Activated B cell treated with CpG ODN at 0.5 μM for 24 hours (primary cell): ENCODE measurements around the gene UBE3A. TPM values are rescaled to one million over a fixed set of nuclear protein-coding genes. Genes with fewer than 3 reads are reported as not detected.

Experiments used
- ATAC-seq: fragments of 200-7000 bp; cut with Tn5 transposase; one replicate; pipeline ENCODE4 v1.10.0; 2021; ENCODE audit warnings: low read depth, mild to moderate bottlenecking, moderate library complexity
- CTCF ChIA-PET: fragments of 350-600 bp; sonication (Branson Sonifier 250); formaldehyde crosslinking; loops from one replicate; lab custom pipeline; 2021; ENCODE audit warnings: antibody characterized with exemption; lab: Charles Lee
- POLR2A ChIA-PET: fragments of 350-600 bp; sonication (Branson Sonifier 250); formaldehyde crosslinking; loops from one replicate; lab custom pipeline; 2021; ENCODE audit warnings: antibody characterized with exemption; lab: Charles Lee
- DNase-seq: peaks from one replicate; pipeline ENCODE4 v3.0.0; 2022
- H3K27ac Mint-ChIP-seq: one replicate; pipeline ENCODE4 v1.8.0; 2020; ENCODE audit warnings: mixed read lengths
- H3K27me3 Mint-ChIP-seq: one replicate; pipeline ENCODE4 v1.8.0; 2021; ENCODE audit warnings: mixed read lengths
- H3K36me3 Mint-ChIP-seq: one replicate; pipeline ENCODE4 v1.8.0; 2021; ENCODE audit warnings: low read depth, mixed read lengths
- H3K4me1 Mint-ChIP-seq: one replicate; pipeline ENCODE4 v1.8.0; 2021; ENCODE audit warnings: mixed read lengths
- H3K4me3 Mint-ChIP-seq: one replicate; pipeline ENCODE4 v1.8.0; 2020; ENCODE audit warnings: mild to moderate bottlenecking, mixed read lengths
- H3K9me3 Mint-ChIP-seq: one replicate; pipeline ENCODE4 v1.8.0; 2020; ENCODE audit warnings: mixed read lengths
- intact Hi-C: fragments of 100-400 bp; cut with micrococcal nuclease; formaldehyde crosslinking; loops from one replicate; pipeline ENCODE4 v1.15.1; 2024
- total RNA-seq: library from RNA; stranded (reverse); gene quantifications from 2 replicates; pipeline ENCODE4 v1.2.3, GENCODE V29; 2022
- TF ChIP-seq, protein P1 (sequence below): fragments of 200-600 bp; IDR thresholded peaks from one replicate; pipeline ENCODE4 v1.8.0; 2022; ENCODE audit warnings: antibody characterized with exemption, mild to moderate bottlenecking

UBE3A gene
- total RNA-seq, 1 donor from 2014 or later: 122 TPM

DNA sequence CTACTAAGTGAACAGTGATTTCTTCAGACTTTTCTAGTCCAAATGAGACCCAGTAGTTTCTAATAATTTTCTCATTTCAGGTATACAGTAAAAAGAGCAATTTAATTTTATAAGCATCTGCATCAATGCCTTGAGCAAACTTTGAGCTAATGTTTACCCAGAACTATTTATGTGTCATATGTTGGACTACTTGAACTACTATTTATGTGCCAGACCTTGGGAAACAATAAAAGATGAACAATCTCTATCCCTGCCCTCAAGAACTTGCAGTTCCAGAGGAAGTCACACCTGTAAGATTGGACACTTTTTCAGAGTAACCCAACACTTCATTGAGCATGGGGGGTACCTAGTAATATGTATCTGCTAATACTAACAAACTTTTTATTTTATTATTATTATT, 2.3 kb upstream of the UBE3A start:
- Mint-ChIP-seq H3K27ac (no peak overlapping the region), H3K27me3 (no peaks in the 10 kb centered on the region), H3K36me3 (peaks cover 6% of the 10 kb centered on the region), H3K4me3 (no peak overlapping the region), H3K4me1 (peaks cover 24% of the 10 kb centered on the region), H3K9me3 (no peaks in the 10 kb centered on the region)
- ATAC-seq: no peak
- POLR2A ChIA-PET: no interaction called here
- DNase-seq: no peak
- intact Hi-C loops: no loop called here
- CTCF ChIA-PET: no interaction called here
- TF ChIP-seq, protein P1, sequence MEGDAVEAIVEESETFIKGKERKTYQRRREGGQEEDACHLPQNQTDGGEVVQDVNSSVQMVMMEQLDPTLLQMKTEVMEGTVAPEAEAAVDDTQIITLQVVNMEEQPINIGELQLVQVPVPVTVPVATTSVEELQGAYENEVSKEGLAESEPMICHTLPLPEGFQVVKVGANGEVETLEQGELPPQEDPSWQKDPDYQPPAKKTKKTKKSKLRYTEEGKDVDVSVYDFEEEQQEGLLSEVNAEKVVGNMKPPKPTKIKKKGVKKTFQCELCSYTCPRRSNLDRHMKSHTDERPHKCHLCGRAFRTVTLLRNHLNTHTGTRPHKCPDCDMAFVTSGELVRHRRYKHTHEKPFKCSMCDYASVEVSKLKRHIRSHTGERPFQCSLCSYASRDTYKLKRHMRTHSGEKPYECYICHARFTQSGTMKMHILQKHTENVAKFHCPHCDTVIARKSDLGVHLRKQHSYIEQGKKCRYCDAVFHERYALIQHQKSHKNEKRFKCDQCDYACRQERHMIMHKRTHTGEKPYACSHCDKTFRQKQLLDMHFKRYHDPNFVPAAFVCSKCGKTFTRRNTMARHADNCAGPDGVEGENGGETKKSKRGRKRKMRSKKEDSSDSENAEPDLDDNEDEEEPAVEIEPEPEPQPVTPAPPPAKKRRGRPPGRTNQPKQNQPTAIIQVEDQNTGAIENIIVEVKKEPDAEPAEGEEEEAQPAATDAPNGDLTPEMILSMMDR: no peak

DNA sequence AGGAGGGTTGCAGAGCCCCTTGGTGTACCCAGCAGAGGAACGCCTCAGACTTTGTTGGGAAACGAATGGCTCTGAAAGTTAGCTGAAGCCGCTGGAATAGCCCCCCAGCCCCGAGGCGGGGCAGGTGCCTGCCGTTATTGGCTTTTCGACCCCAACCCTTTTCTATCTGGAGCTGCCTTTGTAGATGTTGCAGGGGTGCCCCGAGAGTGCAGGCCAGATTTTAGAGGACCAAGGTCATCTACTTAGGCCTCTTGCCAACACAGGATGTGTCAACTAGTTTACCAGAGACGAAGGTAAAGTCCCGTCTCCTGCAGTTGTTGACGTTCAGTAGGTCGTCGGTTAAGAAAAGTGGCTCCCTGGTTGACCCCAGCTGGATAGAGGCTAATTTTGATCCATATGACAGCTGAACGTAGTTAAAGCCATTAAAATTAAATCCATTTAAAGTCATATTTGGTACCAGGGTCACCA, 579 bp upstream of the UBE3A start:
- ChIA-PET POLR2A (interaction anchor here (0.7 to 1.2 kb wide), 3 partner anchors 33 to 470 kb away, joined by 3 to 6 read pairs (median 4); no protein-coding TSS in a partner anchor), CTCF (interaction anchor here (0.7 kb wide), 1 partner anchor 396 kb away, joined by 3 read pairs; no protein-coding TSS in a partner anchor)
- Mint-ChIP-seq H3K27ac (peak overlapping the region; percentile 87), H3K27me3 (no peaks in the 10 kb centered on the region), H3K4me3 (peak overlapping the region; percentile 88), H3K9me3 (no peaks in the 10 kb centered on the region), H3K4me1 (peaks cover 40% of the 10 kb centered on the region), H3K36me3 (peaks cover 10% of the 10 kb centered on the region)
- no peak for DNase-seq
- no peak for ATAC-seq
- intact Hi-C loops: loop anchor here (1.0 to 10.0 kb wide), 9 partner anchors 33 to 643 kb away; no protein-coding TSS in a partner anchor
- TF ChIP-seq, protein P1: no peak

DNA sequence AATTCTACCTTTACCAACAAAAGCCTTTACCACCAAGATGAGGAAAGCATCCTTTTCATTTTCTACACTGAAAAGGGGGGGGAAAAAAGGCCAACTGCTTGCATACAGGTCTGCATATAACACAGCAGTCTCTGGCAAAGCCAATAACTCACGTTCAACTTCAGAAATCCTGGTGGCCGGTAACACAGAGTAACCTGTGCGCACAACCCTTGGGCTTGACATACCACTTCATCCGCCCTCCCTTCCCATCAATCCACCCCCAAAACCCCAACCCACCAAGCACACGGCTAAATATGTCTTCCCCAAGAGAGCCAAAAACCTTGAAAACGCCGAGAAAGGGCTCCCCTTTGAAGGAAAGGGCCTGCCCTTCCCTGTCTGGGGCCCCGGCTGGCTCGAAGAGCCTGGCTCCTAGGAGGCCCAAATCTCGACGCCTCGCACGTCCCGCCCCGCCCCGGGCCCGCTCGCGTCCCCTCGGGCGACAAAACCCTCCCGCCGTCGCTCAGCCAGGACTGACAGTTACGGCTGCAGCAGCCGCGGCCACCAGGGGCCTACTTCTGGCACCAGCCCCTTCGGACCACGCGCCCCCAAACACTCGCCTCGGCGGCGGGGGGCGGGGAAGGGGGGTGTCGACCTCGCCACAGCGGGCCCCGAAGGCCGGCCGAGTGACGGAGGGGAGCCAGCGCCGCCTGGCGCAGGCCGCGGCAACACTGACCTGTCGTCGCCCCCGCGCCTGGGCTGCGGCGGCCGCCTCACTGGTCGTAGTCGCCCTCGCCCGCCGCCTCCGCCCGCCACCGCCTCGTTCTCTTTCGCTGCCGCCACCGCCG, 835 bp downstream of the UBE3A start:
- POLR2A ChIA-PET: interaction anchor here (0.9 kb wide), 2 partner anchors 13 to 21 kb away, joined by 3 read pairs; no protein-coding TSS in a partner anchor
- intact Hi-C loops: loop anchor here (2.0 to 10.0 kb wide), 5 partner anchors 31 to 497 kb away; no protein-coding TSS in a partner anchor
- H3K4me1 Mint-ChIP-seq: peaks cover 48% of the 10 kb centered on the region

DNA sequence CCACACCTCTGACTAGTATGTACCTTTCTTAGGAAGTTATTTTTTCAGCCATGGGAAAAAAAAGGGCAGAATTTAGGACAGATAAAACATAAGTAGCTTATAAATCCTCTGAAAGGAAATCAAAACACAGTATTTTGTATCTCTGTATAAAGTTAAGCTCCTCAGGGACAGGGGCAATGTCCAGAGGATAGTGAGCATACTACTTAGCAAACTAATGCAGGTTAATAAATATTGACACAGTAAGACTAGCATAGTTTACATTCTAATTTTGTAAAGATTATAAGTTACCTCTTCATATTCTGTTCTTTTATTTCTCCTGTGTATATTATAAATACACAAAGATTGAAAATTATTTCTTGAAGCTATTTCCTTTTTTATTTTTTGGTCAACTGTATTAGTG, 2.1 kb downstream of the UBE3A start:
- ChIA-PET CTCF (no interaction called here), POLR2A (no interaction called here)
- Mint-ChIP-seq H3K27ac (no peak overlapping the region), H3K9me3 (no peaks in the 10 kb centered on the region), H3K36me3 (peaks cover 10% of the 10 kb centered on the region), H3K4me3 (peak overlapping the region; percentile 88), H3K27me3 (no peaks in the 10 kb centered on the region), H3K4me1 (peaks cover 61% of the 10 kb centered on the region)
- intact Hi-C loops: loop anchor here (5.0 to 10.0 kb wide), 3 partner anchors 69 to 498 kb away; no protein-coding TSS in a partner anchor
- ATAC-seq (no peak), DNase-seq (no peak)
- TF ChIP-seq, protein P1: no peak

More for the DNA sequence above, 835 bp downstream of the UBE3A start:
- Mint-ChIP-seq H3K9me3 (no peaks in the 10 kb centered on the region), H3K27me3 (no peaks in the 10 kb centered on the region), H3K4me3 (peak overlapping the region; percentile 88), H3K36me3 (peaks cover 10% of the 10 kb centered on the region), H3K27ac (peak overlapping the region; percentile 91)
- TF ChIP-seq, protein P1: no peak
- peak; percentile 63 for DNase-seq
- ATAC-seq: peak; percentile 35
- CTCF ChIA-PET: no interaction called here
